HepG2 (cell line): ENCODE measurements around the gene DNMT3B. TPM values are rescaled to one million over a fixed set of nuclear protein-coding genes. Genes with fewer than 3 reads are reported as not detected.

Experiments used
- ATAC-seq: fragments of 200-7000 bp; cut with Tn5 transposase; 3 replicates; pipeline ENCODE4 v1.9.1; 2020; ENCODE audit warnings: mild to moderate bottlenecking, moderate library complexity
- BruUV-seq: library from RNA; stranded (reverse); fragments of 400-500 nt; replicated peaks from 2 replicates; lab custom pipeline; 2021; lab: Mats Ljungman, UMichigan
- CTCF ChIA-PET: fragments of 300-600 bp; formaldehyde crosslinking; extraction: SDS; loops from one replicate; lab custom pipeline; 2021; ENCODE audit warnings: low total read pairs, inconsistent platforms, low intra/inter-chr PET ratio; lab: Yijun Ruan, JAX
- POLR2A ChIA-PET: fragments of 350-600 bp; sonication (Branson Sonifier 250); formaldehyde crosslinking; loops from one replicate; lab custom pipeline; 2020; ENCODE audit warnings: antibody characterized with exemption, inconsistent platforms; lab: Yijun Ruan, JAX
- DNase-seq: peaks from one replicate; pipeline ENCODE4 v3.0.0-alpha.2; 2015; ENCODE audit warnings: low spot score
- FAIRE-seq: peaks from 3 replicates; lab custom pipeline; 2011; peaks lifted over from hg19 to GRCh38; lab: Jason Lieb, UNC
- H2AFZ ChIP-seq: one replicate; pipeline ENCODE4 v1.6.1; 2011; ENCODE audit warnings: low read length, inconsistent platforms
- H3K27ac ChIP-seq: fragments of 300-600 bp; 3 replicates; pipeline ENCODE4 v1.8.0; 2011; ENCODE audit warnings: mixed run types, mild to moderate bottlenecking, mixed read lengths, low read length, inconsistent platforms; ENCODE audit not compliant: insufficient read depth; ENCODE audit errors: extremely low read length
- H3K27me3 ChIP-seq, 2 experiments: fragments of 200-600 bp in 1 of 2; 2 replicates in 1 of 2; 3 replicates in 1 of 2; pipeline versions ENCODE4 v1.6.0 to v1.8.0; 2011; ENCODE audit warnings: low read length in 2 of 2, mild to moderate bottlenecking in 2 of 2, moderate library complexity in 2 of 2, inconsistent platforms in 1 of 2; ENCODE audit not compliant: insufficient read depth in 2 of 2, control insufficient read depth in 1 of 2
- H3K36me3 ChIP-seq, 2 experiments: fragments of 200-600 bp in 1 of 2; replicated peaks in 1 of 2; 2 replicates in 1 of 2; 3 replicates in 1 of 2; pipeline versions ENCODE4 v1.5.1 to v1.8.0; 2011; ENCODE audit warnings: low read length in 2 of 2, inconsistent platforms in 1 of 2; ENCODE audit not compliant: insufficient read depth in 2 of 2, control insufficient read depth in 1 of 2
- H3K4me1 ChIP-seq: 2 replicates; pipeline ENCODE4 v1.5.1; 2012; ENCODE audit warnings: low read length, inconsistent platforms; ENCODE audit not compliant: insufficient read depth
- H3K4me2 ChIP-seq: 2 replicates; pipeline ENCODE4 v1.6.0; 2011; ENCODE audit warnings: low read depth, low read length, inconsistent platforms
- H3K4me3 ChIP-seq, 3 experiments: fragments of 200-600 bp in 1 of 3; sonication (generic), shearing (Covaris generic) in 1 of 3; replicated peaks in 1 of 3; 2 replicates each; pipeline ENCODE4 v1.5.1; 2011 to 2016; ENCODE audit warnings: low read length in 3 of 3, inconsistent platforms in 2 of 3, low read depth in 2 of 3, mild to moderate bottlenecking in 2 of 3, control low read depth in 1 of 3, mixed read lengths in 1 of 3; ENCODE audit not compliant: insufficient read depth in 1 of 3
- H3K79me2 ChIP-seq: one replicate; pipeline ENCODE4 v1.6.1; 2011; ENCODE audit warnings: low read length, inconsistent platforms; ENCODE audit not compliant: insufficient read depth
- H3K9ac ChIP-seq: 2 replicates; pipeline ENCODE4 v1.6.0; 2011; ENCODE audit warnings: mild to moderate bottlenecking, low read depth, low read length, inconsistent platforms; ENCODE audit not compliant: insufficient read depth
- H3K9me3 ChIP-seq: 2 replicates; pipeline ENCODE4 v1.5.1; 2012; ENCODE audit warnings: mild to moderate bottlenecking, low read length
- H4K20me1 ChIP-seq: 2 replicates; pipeline ENCODE4 v1.6.0; 2011; ENCODE audit warnings: inconsistent platforms, mild to moderate bottlenecking, low read length, moderate library complexity; ENCODE audit not compliant: insufficient read depth
- ATF1 ChIP-seq: IDR thresholded peaks from 2 replicates; pipeline ENCODE4 v1.6.1; 2016; ENCODE audit warnings: mild to moderate bottlenecking, control low read depth
- GATA4 ChIP-seq: sonication (generic); IDR thresholded peaks from 2 replicates; pipeline ENCODE4 v1.6.1; 2016; ENCODE audit warnings: antibody characterized with exemption, low read depth, borderline replicate concordance
- JUNB ChIP-seq: sonication (generic); formaldehyde crosslinking; IDR thresholded peaks from 2 replicates; pipeline ENCODE4 v1.8.0; 2022; ENCODE audit warnings: missing genetic modification reagents, mild to moderate bottlenecking, borderline replicate concordance
- LBX2 ChIP-seq: sonication (generic); formaldehyde crosslinking; IDR thresholded peaks from 2 replicates; pipeline ENCODE4 v1.5.0; 2020; ENCODE audit warnings: missing genetic modification reagents, mild to moderate bottlenecking, borderline replicate concordance
- MXI1 ChIP-seq: IDR thresholded peaks from 3 replicates; pipeline ENCODE4 v1.6.1; 2012; ENCODE audit warnings: low read depth, low read length, inconsistent platforms, borderline replicate concordance
- RBM22 ChIP-seq: fragments of 200-400 bp; formaldehyde crosslinking; optimal IDR thresholded peaks from 2 replicates; pipeline ENCODE3; 2017; ENCODE audit warnings: mild to moderate bottlenecking, low read length, moderate library complexity
- SAFB2 ChIP-seq: sonication (generic); formaldehyde crosslinking; IDR thresholded peaks from 2 replicates; pipeline ENCODE4 v1.5.1; 2020; ENCODE audit warnings: missing genetic modification reagents, low read depth, mild to moderate bottlenecking, borderline replicate concordance
- SMARCC2 ChIP-seq: fragments of 450-650 bp; IDR thresholded peaks from 2 replicates; pipeline ENCODE4 v1.6.1; 2017; ENCODE audit warnings: antibody characterized with exemption, mild to moderate bottlenecking
- TERF1 ChIP-seq: sonication (generic); formaldehyde crosslinking; IDR thresholded peaks from 2 replicates; pipeline ENCODE4 v1.8.0; 2022; ENCODE audit warnings: mild to moderate bottlenecking, missing genetic modification reagents, moderate library complexity
- ZFP90 ChIP-seq: sonication (generic); formaldehyde crosslinking; IDR thresholded peaks from 2 replicates; pipeline ENCODE4 v1.8.0; 2022; ENCODE audit warnings: missing genetic modification reagents, mild to moderate bottlenecking, inconsistent platforms, borderline replicate concordance
- ZNF143 ChIP-seq: sonication (generic); formaldehyde crosslinking; IDR thresholded peaks from 2 replicates; pipeline ENCODE4 v1.4.0; 2020; ENCODE audit warnings: missing genetic modification reagents
- ZNF207 ChIP-seq: fragments of 450-650 bp; IDR thresholded peaks from 2 replicates; pipeline ENCODE4 v1.6.1; 2016; ENCODE audit warnings: antibody characterized with exemption, borderline replicate concordance
- ZNF713 ChIP-seq: sonication (generic); formaldehyde crosslinking; IDR thresholded peaks from 2 replicates; pipeline ENCODE4 v1.4.0; 2020; ENCODE audit warnings: mild to moderate bottlenecking, missing genetic modification reagents
- ZNF737 ChIP-seq: sonication (generic); formaldehyde crosslinking; IDR thresholded peaks from 2 replicates; pipeline ENCODE4 v1.5.0; 2020; ENCODE audit warnings: missing genetic modification reagents, mild to moderate bottlenecking, borderline replicate concordance
- WGBS: methylation state at CpG from one replicate; pipeline ENCODE4 v1.1.6; 2017; ENCODE audit warnings: low lambda C conversion rate; 5-methylcytosine and 5-hydroxymethylcytosine counted together
- in situ Hi-C: cut with HindIII; loops from 2 replicates; pipeline ENCODE4 v1.10.0; 2017; ENCODE audit warnings: low pct_unique_long_range_greater_than_20kb; ENCODE audit not compliant: extremely low pct_ligation_motif_present
- intact Hi-C: fragments of 100-400 bp; cut with micrococcal nuclease; formaldehyde crosslinking; loops from one replicate; pipeline ENCODE4 v1.10.0; 2022; ENCODE audit not compliant: unreplicated experiment
- polyA plus RNA-seq, 8 experiments: library from polyadenylated mRNA; depleted of rRNA in 3 of 8; stranded (reverse) in 7 of 8; unstranded in 1 of 8; fragments of >200 nt; fragmentation: Illumina TruSeq in 4 of 8; extraction: Trizol in 4 of 8; gene quantifications; 2 replicates each; pipeline versions ENCODE4 v1.2.1 to v1.2.3, GENCODE V29; 2011 to 2016; ENCODE audit warnings: low read depth in 4 of 8, missing spikeins in 1 of 8, mixed read lengths in 1 of 8; ENCODE audit not compliant: insufficient read depth in 1 of 8
- total RNA-seq, 5 experiments: library from RNA; depleted of rRNA; stranded (reverse); fragments of >200 nt; fragmentation: Illumina TruSeq; extraction: Trizol; gene quantifications; 2 replicates each; pipeline ENCODE4 v1.2.3, GENCODE V29; 2016; ENCODE audit warnings: low read depth in 1 of 5

The DNMT3B gene
- total and polyA plus RNA-seq, 2 of the 13 experiments (the other 11 are each of a cell fraction or from before 2014, with no cell fraction given) = 3.8 to 13.9 TPM

- TF ChIP-seq SAFB2 (CRISPR knock-in tag) (no peak), MXI1 (no peak), SMARCC2 (no peak), LBX2 (CRISPR knock-in tag) (no peak), GATA4 (no peak), ZNF737 (no peak)
- no peak overlapping the region for H3K4me2 ChIP-seq
- H3K4me1 ChIP-seq = no peaks in the 10 kb centered on the region
- DNase-seq (no peak), ATAC-seq (no peak), FAIRE-seq (no peak)
- H3K27me3 ChIP-seq = no peaks in the 10 kb centered on the region
- POLR2A ChIA-PET = interaction anchor here (1.3 kb wide), 1 partner anchor 15 kb away, joined by 7 read pairs; the partner anchor contains the start of gene MAPRE1
- in situ Hi-C loops (no loop called here), intact Hi-C loops (no loop called here)
- no peaks in the 10 kb centered on the region for H3K79me2 ChIP-seq
- no peak overlapping the region for H3K27ac ChIP-seq
- H2AFZ ChIP-seq = no peak overlapping the region
- no peaks in the 10 kb centered on the region for H3K9me3 ChIP-seq
- H3K36me3 ChIP-seq = peaks cover 20 to 71% of the 10 kb centered on the region in 2 experiments
- BruUV-seq = no TSS peak
- 91% methylated on average over 3 of the region's 3 CpGs for WGBS
- no peak overlapping the region for H3K9ac ChIP-seq
- H4K20me1 ChIP-seq = no peaks in the 10 kb centered on the region
- H3K4me3 ChIP-seq = no peak overlapping the region
- CTCF ChIA-PET = no interaction called here
Measured at GRCh38 chr20:32804817-32805216, 42.6 kb downstream of the DNMT3B start.

- ATAC-seq (no peak), FAIRE-seq (no peak), DNase-seq (no peak)
- WGBS = 92% methylated on average over 8 of the region's 8 CpGs
- Histone ChIP-seq H3K79me2 (no peaks in the 10 kb centered on the region), H3K4me2 (no peak overlapping the region), H2AFZ (no peak overlapping the region), H3K4me3 (no peak overlapping the region), H3K27me3 (no peaks in the 10 kb centered on the region), H3K36me3 (peaks cover 18 to 64% of the 10 kb centered on the region in 2 experiments), H4K20me1 (no peaks in the 10 kb centered on the region), H3K27ac (no peak overlapping the region), H3K9me3 (no peaks in the 10 kb centered on the region), H3K9ac (no peak overlapping the region), H3K4me1 (no peaks in the 10 kb centered on the region)
- ChIA-PET POLR2A (no interaction called here), CTCF (no interaction called here)
- no peak for TF ChIP-seq RBM22
- no peak for TF ChIP-seq JUNB
- TF ChIP-seq ZNF143 = no peak
- no peak for TF ChIP-seq ATF1
- TF ChIP-seq TERF1 (CRISPR knock-in tag) = no peak
- no peak for TF ChIP-seq ZNF207
- no peak for TF ChIP-seq ZNF713 (CRISPR knock-in tag)
- TF ChIP-seq ZFP90 (CRISPR knock-in tag) = no peak
- intact Hi-C loops (no loop called here), in situ Hi-C loops (no loop called here)
- BruUV-seq = no TSS peak
Measured at GRCh38 chr20:32805721-32806120, 43.5 kb downstream of the DNMT3B start.
